8988T (cell line): ENCODE results near the gene IQGAP2.

ENCODE experiments used
- DNase-seq: peaks from one replicate; pipeline ENCODE4 v3.0.0; 2011

IQGAP2 gene

GRCh38 chr5:76451031-76451701 is 48.1 kb downstream of the IQGAP2 start:
- DNase-seq = no peak

- DNase-seq = no peak
These were observed 52.5 kb downstream of the IQGAP2 start for GRCh38 chr5:76455531-76456133.

GRCh38 chr5:76456258-76456657 is 53.2 kb downstream of the IQGAP2 start:
- DNase-seq = no peak

GRCh38 chr5:76457674-76458485 is 54.8 kb downstream of the IQGAP2 start:
- no peak for DNase-seq

GRCh38 chr5:76458486-76458830 is 55.4 kb downstream of the IQGAP2 start:
- DNase-seq = no peak

GRCh38 chr5:76460104-76460503 is 57.0 kb downstream of the IQGAP2 start:
- no peak for DNase-seq

GRCh38 chr5:76462097-76462667 is 59.1 kb downstream of the IQGAP2 start:
- DNase-seq = no peak

- DNase-seq = no peak
These were observed 64.1 kb downstream of the IQGAP2 start for GRCh38 chr5:76467216-76467615.

GRCh38 chr5:76468635-76469425 is 65.7 kb downstream of the IQGAP2 start:
- DNase-seq = no peak

GRCh38 chr5:76469656-76470290 is 66.7 kb downstream of the IQGAP2 start:
- no peak for DNase-seq

- no peak for DNase-seq
These were observed 67.9 kb downstream of the IQGAP2 start for GRCh38 chr5:76470976-76471375.

GRCh38 chr5:76471406-76471805 is 68.3 kb downstream of the IQGAP2 start:
- no peak for DNase-seq

- no peak for DNase-seq
These were observed 68.9 kb downstream of the IQGAP2 start for GRCh38 chr5:76471987-76472334.

- DNase-seq = no peak
These were observed 69.4 kb downstream of the IQGAP2 start for GRCh38 chr5:76472335-76473008.

- DNase-seq = no peak
These were observed 69.9 kb downstream of the IQGAP2 start for GRCh38 chr5:76473009-76473336.

GRCh38 chr5:76473661-76474060 is 70.6 kb downstream of the IQGAP2 start:
- DNase-seq = no peak

GRCh38 chr5:76474377-76474776 is 71.3 kb downstream of the IQGAP2 start:
- DNase-seq = no peak

GRCh38 chr5:76475385-76475784 is 72.3 kb downstream of the IQGAP2 start:
- DNase-seq = no peak

- DNase-seq = no peak
These were observed 72.9 kb downstream of the IQGAP2 start for GRCh38 chr5:76475936-76476335.

- DNase-seq = no peak
These were observed 73.5 kb downstream of the IQGAP2 start for GRCh38 chr5:76476474-76477038.

- DNase-seq = no peak
These were observed 74.0 kb downstream of the IQGAP2 start for GRCh38 chr5:76477061-76477460.

- no peak for DNase-seq
These were observed 74.5 kb downstream of the IQGAP2 start for GRCh38 chr5:76477571-76477970.
